Mucosa of rectum (tissue), 2 donors: ENCODE results near the gene C2orf80.
"Not testable (repeated sequence)": the region's sequence is repeated elsewhere in the genome, so short reads cannot be mapped to it uniquely, and the experiment has no call there.

ENCODE experiments used
- H3K27ac ChIP-seq, 2 donors: one replicate each; pipeline ENCODE4 v1.7.0; 2013; ENCODE audit warnings: inconsistent platforms in 2 of 2, low read depth in 2 of 2, low read length in 2 of 2
- H3K27me3 ChIP-seq, 2 donors: one replicate each; pipeline ENCODE4 v1.7.0; 2013; ENCODE audit warnings: low read length in 2 of 2; ENCODE audit not compliant: control insufficient read depth in 2 of 2, insufficient read depth in 2 of 2
- H3K36me3 ChIP-seq, 2 donors: one replicate each; pipeline ENCODE4 v1.7.0; 2013; ENCODE audit warnings: low read length in 2 of 2; ENCODE audit not compliant: control insufficient read depth in 2 of 2, insufficient read depth in 2 of 2
- H3K4me1 ChIP-seq, 2 donors: one replicate each; pipeline ENCODE4 v1.7.0; 2013; ENCODE audit warnings: low read length in 2 of 2, mild to moderate bottlenecking in 1 of 2; ENCODE audit not compliant: control insufficient read depth in 2 of 2, insufficient read depth in 2 of 2
- H3K4me3 ChIP-seq, 2 donors: one replicate each; pipeline ENCODE4 v1.7.0; 2013; ENCODE audit warnings: low read length in 2 of 2
- H3K9ac ChIP-seq, 2 donors: one replicate each; pipeline ENCODE4 v1.7.0; 2013; ENCODE audit warnings: low read length in 2 of 2, low read depth in 1 of 2, mild to moderate bottlenecking in 1 of 2
- H3K9me3 ChIP-seq, 2 donors: one replicate each; pipeline ENCODE4 v1.7.0; 2013; ENCODE audit warnings: low read length in 2 of 2; ENCODE audit not compliant: control insufficient read depth in 2 of 2
- donor health status: healthy.
- donor health status: Normal muscosa, but diverticular disease.

C2orf80 gene

GRCh38 chr2:208136716-208137094 lies 53.1 kb downstream of the C2orf80 start:
- Histone ChIP-seq H3K9ac (no peak overlapping the region), H3K4me1 (peaks cover 0 to 4% of the 10 kb centered on the region in 2 donors), H3K4me3 (no peak overlapping the region), H3K27me3 (no peaks in the 10 kb centered on the region), H3K36me3 (no peaks in the 10 kb centered on the region), H3K9me3 (no peaks in the 10 kb centered on the region), H3K27ac (no peak overlapping the region)

- no peak overlapping the region for H3K27ac ChIP-seq
- H3K9ac ChIP-seq, result no peak overlapping the region
- no peaks in the 10 kb centered on the region for H3K36me3 ChIP-seq
These were observed 53.8 kb downstream of the C2orf80 start for GRCh38 chr2:208135794-208136715.

GRCh38 chr2:208134928-208135586 lies 54.8 kb downstream of the C2orf80 start:
- no peak overlapping the region for H3K4me3 ChIP-seq
- H3K4me1 ChIP-seq, result peaks cover 0 to 11% of the 10 kb centered on the region in 2 donors
- no peak overlapping the region for H3K27ac ChIP-seq
- no peak overlapping the region for H3K9ac ChIP-seq
- no peaks in the 10 kb centered on the region for H3K27me3 ChIP-seq
- no peaks in the 10 kb centered on the region for H3K9me3 ChIP-seq
- no peaks in the 10 kb centered on the region for H3K36me3 ChIP-seq

More at GRCh38 chr2:208135794-208136715, 53.8 kb downstream of the C2orf80 start:
- Histone ChIP-seq H3K27me3 (no peaks in the 10 kb centered on the region), H3K4me1 (peaks cover 0 to 4% of the 10 kb centered on the region in 2 donors), H3K4me3 (no peak overlapping the region), H3K9me3 (no peaks in the 10 kb centered on the region)

- Histone ChIP-seq H3K9ac (no peak overlapping the region), H3K27ac (no peak overlapping the region), H3K36me3 (no peaks in the 10 kb centered on the region), H3K4me3 (no peak overlapping the region), H3K9me3 (no peaks in the 10 kb centered on the region), H3K4me1 (peaks cover 0 to 11% of the 10 kb centered on the region in 2 donors), H3K27me3 (no peaks in the 10 kb centered on the region)
These were observed 59.1 kb downstream of the C2orf80 start for GRCh38 chr2:208130712-208131110.

GRCh38 chr2:208129744-208130711 lies 59.8 kb downstream of the C2orf80 start, which contains the start of gene CRYGC:
TSS of gene CRYGC (minus strand) at chr2:208129828. CDS start at chr2:208129792, 36 bp downstream.
- Histone ChIP-seq H3K9ac (no peak within 1 kb of the TSS), H3K36me3 (no peaks in the 10 kb centered on the region), H3K4me3 (no peak within 1 kb of the TSS), H3K9me3 (no peaks in the 10 kb centered on the region), H3K27ac (no peak within 1 kb of the TSS), H3K27me3 (no peaks in the 10 kb centered on the region), H3K4me1 (peaks cover 0 to 8% of the 10 kb centered on the region in 2 donors)

- peaks cover 0 to 2% of the 10 kb centered on the region in 2 donors for H3K27me3 ChIP-seq
- H3K36me3 ChIP-seq, result no peaks in the 10 kb centered on the region
- H3K4me3 ChIP-seq, result no peak overlapping the region
- no peak overlapping the region for H3K27ac ChIP-seq
- H3K4me1 ChIP-seq, result peaks cover 0 to 7% of the 10 kb centered on the region in 2 donors
- H3K9me3 ChIP-seq, result no peaks in the 10 kb centered on the region
- no peak overlapping the region for H3K9ac ChIP-seq
These were observed 61.7 kb downstream of the C2orf80 start for GRCh38 chr2:208128136-208128535.

GRCh38 chr2:208127090-208127489 lies 62.7 kb downstream of the C2orf80 start:
- no peaks in the 10 kb centered on the region for H3K36me3 ChIP-seq
- H3K4me1 ChIP-seq, result peaks cover 0 to 7% of the 10 kb centered on the region in 2 donors
- no peak overlapping the region for H3K27ac ChIP-seq

GRCh38 chr2:208125251-208125650 lies 64.6 kb downstream of the C2orf80 start:
- Histone ChIP-seq H3K9me3 (no peaks in the 10 kb centered on the region), H3K27me3 (peaks cover 0 to 2% of the 10 kb centered on the region in 2 donors), H3K4me1 (peaks cover 0 to 2% of the 10 kb centered on the region in 2 donors), H3K36me3 (no peaks in the 10 kb centered on the region), H3K4me3 (no peak overlapping the region), H3K27ac (no peak overlapping the region), H3K9ac (no peak overlapping the region)

More at GRCh38 chr2:208127090-208127489, 62.7 kb downstream of the C2orf80 start:
- Histone ChIP-seq H3K27me3 (peaks cover 0 to 2% of the 10 kb centered on the region in 2 donors), H3K4me3 (no peak overlapping the region), H3K9me3 (no peaks in the 10 kb centered on the region), H3K9ac (no peak overlapping the region)

- H3K9ac ChIP-seq, H3K36me3 ChIP-seq, H3K9me3 ChIP-seq, H3K4me1 ChIP-seq, H3K4me3 ChIP-seq, H3K27ac ChIP-seq, H3K27me3 ChIP-seq: not testable (repeated sequence)
These were observed 65.7 kb downstream of the C2orf80 start, which contains the start of gene CRYGD for GRCh38 chr2:208124013-208124715. TSS of gene CRYGD (minus strand) at chr2:208124524. CDS start at chr2:208124473, 51 bp downstream.
